Measurements from ENCODE around the gene SH3BGR. TPM values are rescaled to one million over a fixed set of nuclear protein-coding genes. Genes with fewer than 3 reads are reported as not detected.

Gene SH3BGR
- total RNA-seq, 1 experiment from 2014 or later = 0.82 TPM

DNA sequence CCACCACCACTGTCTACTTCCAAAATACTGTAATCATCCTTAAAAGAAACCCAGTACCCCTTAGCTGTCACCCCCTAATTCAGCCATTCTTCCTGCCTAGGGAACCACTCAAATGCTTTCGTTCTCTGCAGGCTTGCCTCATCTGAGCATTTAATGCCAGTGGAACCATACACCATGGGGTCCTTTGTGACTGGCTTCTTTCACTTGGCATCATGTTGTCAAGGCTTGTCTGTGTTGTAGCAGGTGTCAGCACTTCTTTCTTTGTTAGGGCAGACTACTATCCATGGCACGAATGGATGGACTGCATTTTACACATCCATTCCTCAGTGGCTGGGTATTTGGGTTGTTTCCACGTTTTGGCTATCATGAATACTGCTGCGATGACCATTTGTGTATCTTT is 28.5 kb downstream of the SH3BGR start:
- DNase-seq = no peak
- no TSS peak for BruUV-seq (replicated peaks)
- H3K27ac Mint-ChIP-seq (ENCODE audit: unreplicated experiment) = no peak overlapping the region
- Histone ChIP-seq H3K27me3 (replicated peaks; ENCODE audit: control insufficient read depth, insufficient read depth, low read length) (no peaks in the 10 kb centered on the region), H3K36me3 (ENCODE audit: control insufficient read depth, insufficient read depth, low read length) (no peaks in the 10 kb centered on the region), H3K4me1 (no peaks in the 10 kb centered on the region), H3K9me3 (no peaks in the 10 kb centered on the region), H3K4me3 (ENCODE audit: low read depth, low read length) (no peak overlapping the region)
- no peaks in the 10 kb centered on the region for H3K9me3 Mint-ChIP-seq (ENCODE audit: unreplicated experiment)
- CTCF ChIA-PET = no interaction called here
- POLR2A ChIA-PET = no interaction called here
- intact Hi-C loops (cut with micrococcal nuclease; ENCODE audit: unreplicated experiment) = no loop called here
- no peaks in the 10 kb centered on the region for H3K4me1 Mint-ChIP-seq (ENCODE audit: low read depth, unreplicated experiment)
- no peaks in the 10 kb centered on the region for H3K36me3 Mint-ChIP-seq (ENCODE audit: insufficient read depth, unreplicated experiment)
- no peak overlapping the region for H3K4me3 Mint-ChIP-seq (ENCODE audit: unreplicated experiment)
- H3K27me3 Mint-ChIP-seq (ENCODE audit: insufficient read depth, unreplicated experiment) = peaks cover 14% of the 10 kb centered on the region
- TF ChIP-seq, protein P1, sequence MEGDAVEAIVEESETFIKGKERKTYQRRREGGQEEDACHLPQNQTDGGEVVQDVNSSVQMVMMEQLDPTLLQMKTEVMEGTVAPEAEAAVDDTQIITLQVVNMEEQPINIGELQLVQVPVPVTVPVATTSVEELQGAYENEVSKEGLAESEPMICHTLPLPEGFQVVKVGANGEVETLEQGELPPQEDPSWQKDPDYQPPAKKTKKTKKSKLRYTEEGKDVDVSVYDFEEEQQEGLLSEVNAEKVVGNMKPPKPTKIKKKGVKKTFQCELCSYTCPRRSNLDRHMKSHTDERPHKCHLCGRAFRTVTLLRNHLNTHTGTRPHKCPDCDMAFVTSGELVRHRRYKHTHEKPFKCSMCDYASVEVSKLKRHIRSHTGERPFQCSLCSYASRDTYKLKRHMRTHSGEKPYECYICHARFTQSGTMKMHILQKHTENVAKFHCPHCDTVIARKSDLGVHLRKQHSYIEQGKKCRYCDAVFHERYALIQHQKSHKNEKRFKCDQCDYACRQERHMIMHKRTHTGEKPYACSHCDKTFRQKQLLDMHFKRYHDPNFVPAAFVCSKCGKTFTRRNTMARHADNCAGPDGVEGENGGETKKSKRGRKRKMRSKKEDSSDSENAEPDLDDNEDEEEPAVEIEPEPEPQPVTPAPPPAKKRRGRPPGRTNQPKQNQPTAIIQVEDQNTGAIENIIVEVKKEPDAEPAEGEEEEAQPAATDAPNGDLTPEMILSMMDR (IDR thresholded peaks at IDR 0.05; ENCODE audit: insufficient read depth in 1 of 2, low read depth in 1 of 2, low read length in 1 of 2, severe bottlenecking in 1 of 2, unreplicated experiment in 1 of 2) = no peak

DNA sequence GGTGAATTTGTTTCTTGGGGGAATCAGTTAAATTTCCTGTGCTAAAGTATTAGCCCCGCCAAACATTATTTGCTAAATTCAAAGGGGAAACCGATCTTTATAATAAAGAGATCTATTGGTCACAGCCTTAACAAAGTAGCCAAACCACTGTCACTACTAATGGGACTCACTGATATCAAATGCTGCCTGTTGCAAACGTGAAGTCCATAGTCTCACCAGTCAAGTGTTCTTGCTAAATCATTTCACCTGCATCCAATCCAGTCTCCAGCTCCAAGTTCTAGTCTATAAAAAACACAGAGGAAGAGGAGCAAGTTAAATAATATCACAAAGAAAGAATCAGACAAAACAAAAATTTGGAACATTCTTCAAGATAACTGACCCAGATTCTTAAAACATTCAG is 30.1 kb downstream of the SH3BGR start:
- no peaks in the 10 kb centered on the region for H3K4me1 Mint-ChIP-seq (ENCODE audit: low read depth, unreplicated experiment)
- intact Hi-C loops (cut with micrococcal nuclease; ENCODE audit: unreplicated experiment) = no loop called here
- no peak overlapping the region for H3K4me3 ChIP-seq (ENCODE audit: low read depth, low read length)
- no peaks in the 10 kb centered on the region for H3K27me3 ChIP-seq (replicated peaks; ENCODE audit: control insufficient read depth, insufficient read depth, low read length)
- H3K36me3 Mint-ChIP-seq (ENCODE audit: insufficient read depth, unreplicated experiment) = no peaks in the 10 kb centered on the region
- no peak overlapping the region for H3K27ac Mint-ChIP-seq (ENCODE audit: unreplicated experiment)
- CTCF ChIA-PET = no interaction called here
- H3K4me3 Mint-ChIP-seq (ENCODE audit: unreplicated experiment) = no peak overlapping the region
- TF ChIP-seq, protein P1 (IDR thresholded peaks at IDR 0.05; ENCODE audit: insufficient read depth in 1 of 2, low read depth in 1 of 2, low read length in 1 of 2, severe bottlenecking in 1 of 2, unreplicated experiment in 1 of 2) = no peak
- H3K9me3 Mint-ChIP-seq (ENCODE audit: unreplicated experiment) = no peaks in the 10 kb centered on the region
- no peaks in the 10 kb centered on the region for H3K4me1 ChIP-seq
- H3K9me3 ChIP-seq = no peaks in the 10 kb centered on the region
- peaks cover 10% of the 10 kb centered on the region for H3K27me3 Mint-ChIP-seq (ENCODE audit: insufficient read depth, unreplicated experiment)
- no peak for DNase-seq
- H3K36me3 ChIP-seq (ENCODE audit: control insufficient read depth, insufficient read depth, low read length) = no peaks in the 10 kb centered on the region
- BruUV-seq (replicated peaks) = no TSS peak
- POLR2A ChIA-PET = no interaction called here

DNA sequence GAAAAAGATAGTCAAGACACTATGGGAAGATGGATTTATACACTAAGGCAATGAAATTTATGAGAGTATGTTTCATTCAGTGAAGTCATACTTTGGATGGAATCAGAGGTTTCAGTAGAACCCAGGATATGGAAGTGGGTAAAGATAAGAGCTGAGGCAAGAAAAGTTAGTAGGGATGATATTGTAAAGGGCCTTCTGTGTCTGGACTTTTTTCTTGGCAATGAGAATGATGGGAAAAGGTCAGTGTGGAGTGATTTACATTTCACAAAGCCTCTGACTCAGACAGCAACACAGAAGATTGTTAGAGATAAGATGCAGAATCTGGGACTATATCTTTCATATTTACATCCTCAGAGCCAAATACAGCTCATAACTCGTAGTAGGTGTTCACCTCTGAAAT is 32.1 kb downstream of the SH3BGR start:
- intact Hi-C loops (cut with micrococcal nuclease; ENCODE audit: unreplicated experiment) = no loop called here
- TF ChIP-seq, protein P1 (IDR thresholded peaks at IDR 0.05; ENCODE audit: insufficient read depth in 1 of 2, low read depth in 1 of 2, low read length in 1 of 2, severe bottlenecking in 1 of 2, unreplicated experiment in 1 of 2) = no peak
- Histone ChIP-seq H3K9me3 (no peaks in the 10 kb centered on the region), H3K4me3 (ENCODE audit: low read depth, low read length) (no peak overlapping the region), H3K27me3 (replicated peaks; ENCODE audit: control insufficient read depth, insufficient read depth, low read length) (no peaks in the 10 kb centered on the region), H3K36me3 (ENCODE audit: control insufficient read depth, insufficient read depth, low read length) (no peaks in the 10 kb centered on the region), H3K4me1 (no peaks in the 10 kb centered on the region)
- POLR2A ChIA-PET = no interaction called here
- CTCF ChIA-PET = no interaction called here
- no peak overlapping the region for H3K27ac Mint-ChIP-seq (ENCODE audit: unreplicated experiment)
- H3K4me1 Mint-ChIP-seq (ENCODE audit: low read depth, unreplicated experiment) = no peaks in the 10 kb centered on the region
- H3K4me3 Mint-ChIP-seq (ENCODE audit: unreplicated experiment) = no peak overlapping the region
- no peaks in the 10 kb centered on the region for H3K9me3 Mint-ChIP-seq (ENCODE audit: unreplicated experiment)
- no TSS peak for BruUV-seq (replicated peaks)
- H3K36me3 Mint-ChIP-seq (ENCODE audit: insufficient read depth, unreplicated experiment) = no peaks in the 10 kb centered on the region
- peaks cover 6% of the 10 kb centered on the region for H3K27me3 Mint-ChIP-seq (ENCODE audit: insufficient read depth, unreplicated experiment)
- DNase-seq = no peak

All from Caco-2 (cell line).